ENCODE results near the gene ATP8B4.

GRCh38 chr15:50167110-50167509 lies 48.1 kb upstream of the ATP8B4 start:
- no peak for TF ChIP-seq CTCF (IDR thresholded peaks at IDR 0.05)
- no peak for TF ChIP-seq POLR2A (IDR thresholded peaks at IDR 0.05)
- no peak for TF ChIP-seq EP300 (IDR thresholded peaks at IDR 0.05)

All from sigmoid colon (tissue), 4 donors.